HG02870 (cell line): ENCODE data around the gene TMEM240.

Experiments used
- ATAC-seq: cut with Tn5 transposase; IDR thresholded peaks from one replicate; pipeline ENCODE4 v1.9.1; 2021; ENCODE audit warnings: mild to moderate bottlenecking, moderate library complexity; ENCODE audit not compliant: unreplicated experiment

TMEM240 gene

GRCh38 chr1:1540090-1540817 is at the start of gene TMEM240:
Gene TMEM240 (minus strand): TSS chr1:1540624. CDS start chr1:1540346, 278 bp downstream.
- ATAC-seq: no peak

- no peak for ATAC-seq
These were observed 43.1 kb upstream of the TMEM240 start for GRCh38 chr1:1583347-1584010.

GRCh38 chr1:1582585-1583346 is 42.3 kb upstream of the TMEM240 start:
- ATAC-seq: no peak

GRCh38 chr1:1578371-1578940 is 38.0 kb upstream of the TMEM240 start:
- no peak for ATAC-seq

GRCh38 chr1:1577367-1578011 is 37.1 kb upstream of the TMEM240 start:
- no peak for ATAC-seq

GRCh38 chr1:1574721-1575537 is 34.5 kb upstream of the TMEM240 start, which contains the start of gene SSU72:
Gene SSU72 (minus strand): TSS chr1:1574863. CDS start chr1:1574557, 306 bp downstream.
- peak; percentile 76 for ATAC-seq

GRCh38 chr1:1573843-1574720 is 33.7 kb upstream of the TMEM240 start:
- peak; percentile 70 for ATAC-seq

GRCh38 chr1:1569341-1569740 is 28.9 kb upstream of the TMEM240 start:
- ATAC-seq: no peak

- no peak for ATAC-seq
These were observed 27.5 kb upstream of the TMEM240 start for GRCh38 chr1:1567891-1568291.

GRCh38 chr1:1567152-1567875 is 26.9 kb upstream of the TMEM240 start:
- no peak for ATAC-seq

GRCh38 chr1:1565340-1565739 is 24.9 kb upstream of the TMEM240 start:
- ATAC-seq: no peak

GRCh38 chr1:1564268-1564667 is 23.8 kb upstream of the TMEM240 start:
- ATAC-seq: no peak

GRCh38 chr1:1563688-1564087 is 23.3 kb upstream of the TMEM240 start:
- ATAC-seq: no peak

- ATAC-seq: no peak
These were observed 22.3 kb upstream of the TMEM240 start for GRCh38 chr1:1562556-1563195.

- no peak for ATAC-seq
These were observed 21.5 kb upstream of the TMEM240 start for GRCh38 chr1:1561801-1562470.

GRCh38 chr1:1560178-1560577 is 19.8 kb upstream of the TMEM240 start:
- ATAC-seq: no peak

GRCh38 chr1:1559066-1559465 is 18.6 kb upstream of the TMEM240 start:
- ATAC-seq: no peak
